ENCODE results near the gene S100A9. TPM values are rescaled to one million over a fixed set of nuclear protein-coding genes. Genes with fewer than 3 reads are reported as not detected.

The S100A9 gene
- total and polyA plus RNA-seq, 2 experiments from 2014 or later: not detected

DNA sequence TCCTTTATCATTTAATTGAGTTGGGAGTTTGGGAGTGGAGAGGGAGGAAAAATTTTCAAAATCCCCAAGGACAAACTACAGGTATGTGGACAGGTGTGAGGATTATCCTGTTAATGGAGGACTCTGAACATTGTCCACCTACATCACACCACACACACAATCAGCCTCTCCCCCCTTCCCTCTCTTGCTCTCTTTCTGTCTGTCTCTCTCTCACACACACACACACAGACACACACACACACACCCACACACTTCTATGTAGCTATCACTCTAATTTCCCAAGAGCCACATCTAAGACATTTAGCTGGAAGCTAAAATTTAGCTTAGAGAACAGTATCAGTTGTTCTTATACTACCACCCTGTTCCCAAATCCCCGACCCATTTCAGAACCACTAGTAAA is 31.7 kb downstream of the S100A9 start:
- H3K4me1 Mint-ChIP-seq: peaks cover 2% of the 10 kb centered on the region; the same call in 1 of the 3 replicates
- no peaks in the 10 kb centered on the region for H3F3A ChIP-seq (replicated peaks; ENCODE audit: low read depth)
- H3K9me2 ChIP-seq (ENCODE audit: insufficient read depth): 0 out of 2 replicates have a peak, but pooled peaks cover 3% of the 10 kb centered on the region
- no peaks in the 10 kb centered on the region for H3K79me2 ChIP-seq (replicated peaks; ENCODE audit: insufficient read depth)
- no peak overlapping the region for H3K27ac ChIP-seq (ENCODE audit: low read depth)
- H3K36me3 Mint-ChIP-seq (ENCODE audit: low read depth): no peaks in the 10 kb centered on the region
- no peak for DNase-seq (ENCODE audit: low spot score)
- H3K9me3 Mint-ChIP-seq: no peaks in the 10 kb centered on the region
- no peak overlapping the region for H3K4me2 ChIP-seq
- H4K20me1 ChIP-seq (replicated peaks; ENCODE audit: insufficient read depth): no peaks in the 10 kb centered on the region
- TF ChIP-seq CREB1 (CRISPR knock-in tag; IDR thresholded peaks at IDR 0.05; ENCODE audit: low read depth) (no peak), JUNB (IDR thresholded peaks at IDR 0.05; ENCODE audit: unreplicated experiment) (no peak)
- TF ChIP-seq, protein P1, sequence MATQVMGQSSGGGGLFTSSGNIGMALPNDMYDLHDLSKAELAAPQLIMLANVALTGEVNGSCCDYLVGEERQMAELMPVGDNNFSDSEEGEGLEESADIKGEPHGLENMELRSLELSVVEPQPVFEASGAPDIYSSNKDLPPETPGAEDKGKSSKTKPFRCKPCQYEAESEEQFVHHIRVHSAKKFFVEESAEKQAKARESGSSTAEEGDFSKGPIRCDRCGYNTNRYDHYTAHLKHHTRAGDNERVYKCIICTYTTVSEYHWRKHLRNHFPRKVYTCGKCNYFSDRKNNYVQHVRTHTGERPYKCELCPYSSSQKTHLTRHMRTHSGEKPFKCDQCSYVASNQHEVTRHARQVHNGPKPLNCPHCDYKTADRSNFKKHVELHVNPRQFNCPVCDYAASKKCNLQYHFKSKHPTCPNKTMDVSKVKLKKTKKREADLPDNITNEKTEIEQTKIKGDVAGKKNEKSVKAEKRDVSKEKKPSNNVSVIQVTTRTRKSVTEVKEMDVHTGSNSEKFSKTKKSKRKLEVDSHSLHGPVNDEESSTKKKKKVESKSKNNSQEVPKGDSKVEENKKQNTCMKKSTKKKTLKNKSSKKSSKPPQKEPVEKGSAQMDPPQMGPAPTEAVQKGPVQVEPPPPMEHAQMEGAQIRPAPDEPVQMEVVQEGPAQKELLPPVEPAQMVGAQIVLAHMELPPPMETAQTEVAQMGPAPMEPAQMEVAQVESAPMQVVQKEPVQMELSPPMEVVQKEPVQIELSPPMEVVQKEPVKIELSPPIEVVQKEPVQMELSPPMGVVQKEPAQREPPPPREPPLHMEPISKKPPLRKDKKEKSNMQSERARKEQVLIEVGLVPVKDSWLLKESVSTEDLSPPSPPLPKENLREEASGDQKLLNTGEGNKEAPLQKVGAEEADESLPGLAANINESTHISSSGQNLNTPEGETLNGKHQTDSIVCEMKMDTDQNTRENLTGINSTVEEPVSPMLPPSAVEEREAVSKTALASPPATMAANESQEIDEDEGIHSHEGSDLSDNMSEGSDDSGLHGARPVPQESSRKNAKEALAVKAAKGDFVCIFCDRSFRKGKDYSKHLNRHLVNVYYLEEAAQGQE (IDR thresholded peaks at IDR 0.05; ENCODE audit: unreplicated experiment): no peak
- no peaks in the 10 kb centered on the region for H3K27me3 ChIP-seq (ENCODE audit: insufficient read depth)
- H2AFZ ChIP-seq: no peak overlapping the region
- no peak overlapping the region for H3K4me3 Mint-ChIP-seq
- H3K27me3 Mint-ChIP-seq (ENCODE audit: insufficient read depth, low read depth, poor library complexity): no peaks in the 10 kb centered on the region
- no peak for ATAC-seq
- no peaks in the 10 kb centered on the region for H3K36me3 ChIP-seq (ENCODE audit: insufficient read depth)
- no peak overlapping the region for H3K27ac Mint-ChIP-seq
- no peaks in the 10 kb centered on the region for H3K4me1 ChIP-seq (ENCODE audit: insufficient read depth)
- no peak overlapping the region for H3K4me3 ChIP-seq

DNA sequence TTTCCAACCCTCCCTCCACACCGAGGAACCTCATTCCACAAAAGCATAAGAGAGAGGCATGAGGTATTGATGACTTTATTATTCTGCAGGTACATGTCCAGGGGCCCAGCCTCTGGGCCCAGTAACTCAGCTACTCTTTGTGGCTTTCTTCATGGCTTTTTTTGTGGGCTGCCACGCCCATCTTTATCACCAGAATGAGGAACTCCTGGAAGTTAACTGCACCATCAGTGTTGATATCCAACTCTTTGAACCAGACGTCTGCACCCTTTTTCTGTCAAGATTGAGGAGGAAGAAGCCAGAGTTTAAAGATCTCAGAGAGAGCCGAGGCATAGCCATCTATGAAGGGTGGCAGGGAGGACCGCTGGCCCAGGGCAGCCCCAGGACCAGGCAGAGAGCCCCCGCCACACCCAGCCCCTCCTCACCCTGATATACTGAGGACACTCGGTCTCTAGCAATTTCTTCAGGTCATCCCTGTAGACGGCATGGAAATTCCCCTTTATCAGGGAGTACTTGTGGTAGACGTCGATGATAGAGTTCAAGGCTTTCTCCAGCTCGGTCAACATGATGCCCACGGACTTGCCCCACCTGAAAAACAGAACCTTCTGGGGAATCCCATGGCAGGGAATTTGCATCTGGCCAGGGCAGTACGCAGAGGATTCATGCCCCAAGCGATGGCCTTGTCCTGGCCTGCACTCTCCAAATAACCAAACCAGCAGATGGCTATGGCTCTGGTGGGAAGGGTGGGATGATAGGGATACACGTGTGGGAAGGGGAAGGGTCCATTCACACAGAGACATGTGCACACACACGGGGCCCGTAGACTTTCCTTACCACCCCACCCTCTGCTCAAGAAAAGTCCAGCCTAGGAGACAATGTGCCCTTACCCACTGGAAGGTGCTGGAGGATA is 32.6 kb downstream of the S100A9 start:
- no peaks in the 10 kb centered on the region for H3F3A ChIP-seq (replicated peaks; ENCODE audit: low read depth)
- peaks cover 2% of the 10 kb centered on the region for H3K27me3 Mint-ChIP-seq (ENCODE audit: insufficient read depth, low read depth, poor library complexity)
- H2AFZ ChIP-seq: no peak overlapping the region
- no peaks in the 10 kb centered on the region for H3K9me3 Mint-ChIP-seq
- no peaks in the 10 kb centered on the region for H4K20me1 ChIP-seq (replicated peaks; ENCODE audit: insufficient read depth)
- ATAC-seq (no peak), DNase-seq (ENCODE audit: low spot score) (no peak)
- H3K27ac ChIP-seq (ENCODE audit: low read depth): no peak overlapping the region
- H3K4me3 Mint-ChIP-seq: no peak overlapping the region
- H3K79me2 ChIP-seq (replicated peaks; ENCODE audit: insufficient read depth): no peaks in the 10 kb centered on the region
- 0 out of 2 replicates have a peak, but pooled peaks cover 3% of the 10 kb centered on the region for H3K9me2 ChIP-seq (ENCODE audit: insufficient read depth)
- no peak overlapping the region for H3K4me2 ChIP-seq
- no peak overlapping the region for H3K27ac Mint-ChIP-seq
- H3K4me3 ChIP-seq: no peak overlapping the region
- no peaks in the 10 kb centered on the region for H3K36me3 ChIP-seq (ENCODE audit: insufficient read depth)
- H3K36me3 Mint-ChIP-seq (ENCODE audit: low read depth): no peaks in the 10 kb centered on the region
- no peaks in the 10 kb centered on the region for H3K4me1 ChIP-seq (ENCODE audit: insufficient read depth)
- peaks cover 2% of the 10 kb centered on the region; the same call in 1 of the 3 replicates for H3K4me1 Mint-ChIP-seq
- H3K27me3 ChIP-seq (ENCODE audit: insufficient read depth): no peaks in the 10 kb centered on the region
- TF ChIP-seq, protein P2, sequence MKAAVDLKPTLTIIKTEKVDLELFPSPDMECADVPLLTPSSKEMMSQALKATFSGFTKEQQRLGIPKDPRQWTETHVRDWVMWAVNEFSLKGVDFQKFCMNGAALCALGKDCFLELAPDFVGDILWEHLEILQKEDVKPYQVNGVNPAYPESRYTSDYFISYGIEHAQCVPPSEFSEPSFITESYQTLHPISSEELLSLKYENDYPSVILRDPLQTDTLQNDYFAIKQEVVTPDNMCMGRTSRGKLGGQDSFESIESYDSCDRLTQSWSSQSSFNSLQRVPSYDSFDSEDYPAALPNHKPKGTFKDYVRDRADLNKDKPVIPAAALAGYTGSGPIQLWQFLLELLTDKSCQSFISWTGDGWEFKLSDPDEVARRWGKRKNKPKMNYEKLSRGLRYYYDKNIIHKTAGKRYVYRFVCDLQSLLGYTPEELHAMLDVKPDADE (IDR thresholded peaks at IDR 0.05): no peak
- TF ChIP-seq, protein P3, sequence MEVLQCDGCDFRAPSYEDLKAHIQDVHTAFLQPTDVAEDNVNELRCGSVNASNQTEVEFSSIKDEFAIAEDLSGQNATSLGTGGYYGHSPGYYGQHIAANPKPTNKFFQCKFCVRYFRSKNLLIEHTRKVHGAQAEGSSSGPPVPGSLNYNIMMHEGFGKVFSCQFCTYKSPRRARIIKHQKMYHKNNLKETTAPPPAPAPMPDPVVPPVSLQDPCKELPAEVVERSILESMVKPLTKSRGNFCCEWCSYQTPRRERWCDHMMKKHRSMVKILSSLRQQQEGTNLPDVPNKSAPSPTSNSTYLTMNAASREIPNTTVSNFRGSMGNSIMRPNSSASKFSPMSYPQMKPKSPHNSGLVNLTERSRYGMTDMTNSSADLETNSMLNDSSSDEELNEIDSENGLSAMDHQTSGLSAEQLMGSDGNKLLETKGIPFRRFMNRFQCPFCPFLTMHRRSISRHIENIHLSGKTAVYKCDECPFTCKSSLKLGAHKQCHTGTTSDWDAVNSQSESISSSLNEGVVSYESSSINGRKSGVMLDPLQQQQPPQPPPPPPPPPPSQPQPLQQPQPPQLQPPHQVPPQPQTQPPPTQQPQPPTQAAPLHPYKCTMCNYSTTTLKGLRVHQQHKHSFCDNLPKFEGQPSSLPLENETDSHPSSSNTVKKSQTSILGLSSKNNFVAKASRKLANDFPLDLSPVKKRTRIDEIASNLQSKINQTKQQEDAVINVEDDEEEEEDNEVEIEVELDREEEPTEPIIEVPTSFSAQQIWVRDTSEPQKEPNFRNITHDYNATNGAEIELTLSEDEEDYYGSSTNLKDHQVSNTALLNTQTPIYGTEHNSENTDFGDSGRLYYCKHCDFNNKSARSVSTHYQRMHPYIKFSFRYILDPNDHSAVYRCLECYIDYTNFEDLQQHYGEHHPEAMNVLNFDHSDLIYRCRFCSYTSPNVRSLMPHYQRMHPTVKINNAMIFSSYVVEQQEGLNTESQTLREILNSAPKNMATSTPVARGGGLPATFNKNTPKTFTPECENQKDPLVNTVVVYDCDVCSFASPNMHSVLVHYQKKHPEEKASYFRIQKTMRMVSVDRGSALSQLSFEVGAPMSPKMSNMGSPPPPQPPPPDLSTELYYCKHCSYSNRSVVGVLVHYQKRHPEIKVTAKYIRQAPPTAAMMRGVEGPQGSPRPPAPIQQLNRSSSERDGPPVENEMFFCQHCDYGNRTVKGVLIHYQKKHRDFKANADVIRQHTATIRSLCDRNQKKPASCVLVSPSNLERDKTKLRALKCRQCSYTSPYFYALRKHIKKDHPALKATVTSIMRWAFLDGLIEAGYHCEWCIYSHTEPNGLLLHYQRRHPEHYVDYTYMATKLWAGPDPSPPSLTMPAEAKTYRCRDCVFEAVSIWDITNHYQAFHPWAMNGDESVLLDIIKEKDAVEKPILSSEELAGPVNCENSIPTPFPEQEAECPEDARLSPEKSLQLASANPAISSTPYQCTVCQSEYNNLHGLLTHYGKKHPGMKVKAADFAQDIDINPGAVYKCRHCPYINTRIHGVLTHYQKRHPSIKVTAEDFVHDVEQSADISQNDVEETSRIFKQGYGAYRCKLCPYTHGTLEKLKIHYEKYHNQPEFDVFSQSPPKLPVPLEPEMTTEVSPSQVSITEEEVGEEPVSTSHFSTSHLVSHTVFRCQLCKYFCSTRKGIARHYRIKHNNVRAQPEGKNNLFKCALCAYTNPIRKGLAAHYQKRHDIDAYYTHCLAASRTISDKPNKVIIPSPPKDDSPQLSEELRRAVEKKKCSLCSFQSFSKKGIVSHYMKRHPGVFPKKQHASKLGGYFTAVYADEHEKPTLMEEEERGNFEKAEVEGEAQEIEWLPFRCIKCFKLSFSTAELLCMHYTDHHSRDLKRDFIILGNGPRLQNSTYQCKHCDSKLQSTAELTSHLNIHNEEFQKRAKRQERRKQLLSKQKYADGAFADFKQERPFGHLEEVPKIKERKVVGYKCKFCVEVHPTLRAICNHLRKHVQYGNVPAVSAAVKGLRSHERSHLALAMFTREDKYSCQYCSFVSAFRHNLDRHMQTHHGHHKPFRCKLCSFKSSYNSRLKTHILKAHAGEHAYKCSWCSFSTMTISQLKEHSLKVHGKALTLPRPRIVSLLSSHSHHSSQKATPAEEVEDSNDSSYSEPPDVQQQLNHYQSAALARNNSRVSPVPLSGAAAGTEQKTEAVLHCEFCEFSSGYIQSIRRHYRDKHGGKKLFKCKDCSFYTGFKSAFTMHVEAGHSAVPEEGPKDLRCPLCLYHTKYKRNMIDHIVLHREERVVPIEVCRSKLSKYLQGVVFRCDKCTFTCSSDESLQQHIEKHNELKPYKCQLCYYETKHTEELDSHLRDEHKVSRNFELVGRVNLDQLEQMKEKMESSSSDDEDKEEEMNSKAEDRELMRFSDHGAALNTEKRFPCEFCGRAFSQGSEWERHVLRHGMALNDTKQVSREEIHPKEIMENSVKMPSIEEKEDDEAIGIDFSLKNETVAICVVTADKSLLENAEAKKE (CRISPR knock-in tag; IDR thresholded peaks at IDR 0.05): no peak
- TF ChIP-seq EZH2phosphoT487 (IDR thresholded peaks at IDR 0.05; ENCODE audit: unreplicated experiment): no peak
- no peak for TF ChIP-seq ZNF331 (CRISPR knock-in tag; IDR thresholded peaks at IDR 0.05; ENCODE audit: low read depth)
